Mucosa of descending colon (tissue), 3 donors: Measurements from ENCODE around the gene CDC34. TPM values are rescaled to one million over a fixed set of nuclear protein-coding genes. Genes with fewer than 3 reads are reported as not detected.

Experiments
- ATAC-seq: fragments of 200-7000 bp; cut with Tn5 transposase; one replicate; pipeline ENCODE4 v1.9.1; 2020; ENCODE audit warnings: mild to moderate bottlenecking, moderate library complexity
- DNase-seq, 3 donors: peaks; one replicate each; pipeline ENCODE4 v3.0.0-alpha.2; 2020
- H3K36me3 ChIP-seq: fragments of 200-600 bp; one replicate; pipeline ENCODE4 v1.8.0; 2021; ENCODE audit warnings: low read depth, mild to moderate bottlenecking
- H3K4me1 ChIP-seq: fragments of 200-600 bp; one replicate; pipeline ENCODE4 v1.8.0; 2021; ENCODE audit warnings: low read depth, mild to moderate bottlenecking
- H3K4me3 ChIP-seq: fragments of 200-600 bp; one replicate; pipeline ENCODE4 v1.8.0; 2021; ENCODE audit warnings: mild to moderate bottlenecking
- H3K9me3 ChIP-seq: fragments of 200-600 bp; one replicate; pipeline ENCODE4 v1.8.0; 2021; ENCODE audit warnings: mild to moderate bottlenecking
- CTCF ChIP-seq: fragments of 200-600 bp; IDR thresholded peaks from one replicate; pipeline ENCODE4 v1.8.0; 2022; ENCODE audit warnings: antibody characterized with exemption, mild to moderate bottlenecking
- intact Hi-C, 2 donors: fragments of 100-400 bp; cut with DNase I in 1 of 2; cut with micrococcal nuclease in 1 of 2; formaldehyde crosslinking; loops; one replicate each; pipeline versions ENCODE4 v1.11.0 to v1.11.1; 2022; cut with DNase I, micrococcal nuclease
- total RNA-seq, 3 donors: library from RNA; stranded (reverse); fragmentation: NEBNext Ultra II Directional in 2 of 3; extraction: Animal tissue kit (Norgen Biotek cat#: 25700) in 2 of 3; gene quantifications; one replicate each; pipeline versions ENCODE4 v1.2.1 to v1.2.4, GENCODE V29; 2021 to 2023
- donor health status: DM: no; HTN: no; CAD: no; lungs with moderate emphysema.
- donor health status: DM: no; HTN: no; CAD: no.
- donor health status: DM: no; HTN: yes; CAD: no.

The CDC34 gene
- total RNA-seq, 3 donors from 2014 or later: 64.6 to 78.0 (median 71.2) TPM

- intact Hi-C loops: no loop called here
- TF ChIP-seq CTCF: no peak
- Histone ChIP-seq H3K4me1 (peaks cover 5% of the 10 kb centered on the region), H3K4me3 (no peak overlapping the region), H3K36me3 (no peaks in the 10 kb centered on the region), H3K9me3 (no peaks in the 10 kb centered on the region)
- ATAC-seq: no peak
- no peak for DNase-seq
Measured at GRCh38 chr19:498977-499623, 32.5 kb upstream of the CDC34 start.

GRCh38 chr19:501646-502045 is 29.9 kb upstream of the CDC34 start:
- H3K4me3 ChIP-seq: no peak overlapping the region
- intact Hi-C loops: no loop called here
- TF ChIP-seq CTCF: no peak
- no peak for ATAC-seq
- peak in 1 of 3 donors; percentile 43 for DNase-seq
- H3K9me3 ChIP-seq: no peaks in the 10 kb centered on the region
- H3K36me3 ChIP-seq: no peaks in the 10 kb centered on the region
- H3K4me1 ChIP-seq: peaks cover 9% of the 10 kb centered on the region

- intact Hi-C loops: no loop called here
- Histone ChIP-seq H3K4me3 (no peak overlapping the region), H3K9me3 (no peaks in the 10 kb centered on the region), H3K4me1 (peaks cover 18% of the 10 kb centered on the region), H3K36me3 (no peaks in the 10 kb centered on the region)
- ATAC-seq (no peak), DNase-seq (no peak)
- no peak for TF ChIP-seq CTCF
Measured at GRCh38 chr19:504616-505015, 26.9 kb upstream of the CDC34 start.

GRCh38 chr19:506404-507285 is 24.9 kb upstream of the CDC34 start:
- peak overlapping the region; percentile 88 for H3K4me3 ChIP-seq
- intact Hi-C loops: no loop called here
- TF ChIP-seq CTCF: peak; percentile 98
- no peaks in the 10 kb centered on the region for H3K9me3 ChIP-seq
- peaks cover 33% of the 10 kb centered on the region for H3K4me1 ChIP-seq
- H3K36me3 ChIP-seq: no peaks in the 10 kb centered on the region
- peak; percentile 77 for ATAC-seq
- DNase-seq: peak; percentile 95 to 99 (median 98)

- ATAC-seq (peak; percentile 80), DNase-seq (peak; percentile 79 to 94 (median 91))
- no peaks in the 10 kb centered on the region for H3K36me3 ChIP-seq
- no peak for TF ChIP-seq CTCF
- intact Hi-C loops: no loop called here
- H3K9me3 ChIP-seq: no peaks in the 10 kb centered on the region
- H3K4me3 ChIP-seq: peak within 1 kb of the TSS; percentile 88
- peaks cover 33% of the 10 kb centered on the region for H3K4me1 ChIP-seq
Measured at GRCh38 chr19:507286-508203, 24.0 kb upstream of the CDC34 start, which contains the start of gene TPGS1. Gene TPGS1 (plus strand): TSS chr19:507497. CDS start chr19:507507, 10 bp downstream.
